ENCODE data around the gene DHRSX. TPM values are rescaled to one million over a fixed set of nuclear protein-coding genes. Genes with fewer than 3 reads are reported as not detected.

Gene DHRSX
- total RNA-seq, 3 donors from 2014 or later: 24.3 to 39.0 (median 29.2) TPM

- no peak overlapping the region for H3K4me3 ChIP-seq
- intact Hi-C loops (cut with DNase I; ENCODE audit: low total_unique reads): no loop called here
- TF ChIP-seq POLR2AphosphoS5 (IDR thresholded peaks at IDR 0.05) (no peak), POLR2A (IDR thresholded peaks at IDR 0.05) (no peak)
- H3K9me3 ChIP-seq: peaks cover 7 to 8% of the 10 kb centered on the region in 2 donors
- no peak for DNase-seq (ENCODE audit: low spot score in 2 of 2)
- H3K4me1 ChIP-seq: no peaks in the 10 kb centered on the region
- no peaks in the 10 kb centered on the region for H3K36me3 ChIP-seq
- H3K27ac ChIP-seq: no peak overlapping the region
- no peaks in the 10 kb centered on the region for H3K27me3 ChIP-seq
These were observed 270.3 kb downstream of the DHRSX start for GRCh38 chrX:2230457-2230856.

GRCh38 chrX:2228536-2228935 is 272.2 kb downstream of the DHRSX start:
- TF ChIP-seq POLR2A (IDR thresholded peaks at IDR 0.05): no peak
- TF ChIP-seq CTCF (IDR thresholded peaks at IDR 0.05): no peak
- TF ChIP-seq POLR2AphosphoS5 (IDR thresholded peaks at IDR 0.05): no peak
- no peak overlapping the region for H3K27ac ChIP-seq
- no peaks in the 10 kb centered on the region for H3K4me1 ChIP-seq

DNA sequence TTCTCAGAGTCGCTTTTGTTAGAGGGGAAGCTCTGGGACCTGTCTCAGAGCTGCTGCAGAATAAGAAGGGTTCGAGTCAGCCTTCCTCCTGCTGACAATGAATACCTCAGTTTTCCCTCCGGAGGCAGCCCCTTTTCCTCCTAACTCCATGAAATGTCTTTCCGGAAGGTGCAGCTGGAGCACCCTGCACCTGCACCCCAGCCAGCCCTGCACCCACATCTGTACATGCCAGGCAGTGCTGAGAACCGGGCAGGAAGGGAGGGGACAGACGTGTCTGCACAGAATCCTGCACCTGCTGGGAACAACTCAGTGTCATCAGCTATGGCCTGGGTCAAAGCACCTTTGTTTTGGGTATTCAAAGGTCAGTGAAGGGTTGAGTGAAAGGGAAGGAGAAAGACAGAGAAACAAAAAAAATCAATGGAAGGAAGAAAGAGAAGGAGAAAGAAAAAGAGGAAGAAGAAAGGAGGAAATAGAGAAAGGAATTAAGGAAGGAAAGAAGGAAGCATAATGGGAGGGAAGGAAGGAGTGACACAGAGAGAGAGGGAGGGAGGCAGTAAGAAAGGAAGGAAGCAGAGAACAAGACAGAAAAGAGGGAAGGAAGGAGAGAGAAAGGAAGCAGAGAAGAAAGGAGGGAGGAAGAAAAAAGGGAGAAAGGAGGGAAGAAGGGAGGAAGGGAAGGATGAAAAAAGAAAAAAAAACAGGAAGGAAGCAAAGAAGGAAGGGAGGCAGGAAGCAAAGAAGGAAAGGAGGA is 273.7 kb downstream of the DHRSX start:
- Histone ChIP-seq H3K36me3 (no peaks in the 10 kb centered on the region), H3K9me3 (peaks cover 16 to 22% of the 10 kb centered on the region in 2 donors), H3K4me1 (no peaks in the 10 kb centered on the region), H3K27me3 (no peaks in the 10 kb centered on the region), H3K27ac (no peak overlapping the region), H3K4me3 (no peak overlapping the region)
- TF ChIP-seq POLR2A (IDR thresholded peaks at IDR 0.05): no peak
- TF ChIP-seq POLR2AphosphoS5 (IDR thresholded peaks at IDR 0.05): no peak
- TF ChIP-seq CTCF (IDR thresholded peaks at IDR 0.05): no peak
- DNase-seq (ENCODE audit: low spot score in 2 of 2): no peak
- intact Hi-C loops (cut with DNase I; ENCODE audit: low total_unique reads): no loop called here

More at GRCh38 chrX:2228536-2228935, 272.2 kb downstream of the DHRSX start:
- Histone ChIP-seq H3K36me3 (no peaks in the 10 kb centered on the region), H3K4me3 (no peak overlapping the region), H3K27me3 (no peaks in the 10 kb centered on the region), H3K9me3 (peaks cover 8 to 10% of the 10 kb centered on the region in 2 donors)
- no peak for DNase-seq (ENCODE audit: low spot score in 2 of 2)
- intact Hi-C loops (cut with DNase I; ENCODE audit: low total_unique reads): no loop called here

GRCh38 chrX:2226182-2226581 is 274.6 kb downstream of the DHRSX start:
- DNase-seq (ENCODE audit: low spot score in 2 of 2): no peak
- intact Hi-C loops (cut with DNase I; ENCODE audit: low total_unique reads): no loop called here
- Histone ChIP-seq H3K36me3 (no peaks in the 10 kb centered on the region), H3K27me3 (no peaks in the 10 kb centered on the region), H3K4me1 (no peaks in the 10 kb centered on the region), H3K27ac (no peak overlapping the region), H3K4me3 (no peak overlapping the region), H3K9me3 (peaks cover 16 to 22% of the 10 kb centered on the region in 2 donors)
- no peak for TF ChIP-seq POLR2A (IDR thresholded peaks at IDR 0.05)
- TF ChIP-seq CTCF (IDR thresholded peaks at IDR 0.05): no peak
- TF ChIP-seq POLR2AphosphoS5 (IDR thresholded peaks at IDR 0.05): no peak

- Histone ChIP-seq H3K27me3 (no peaks in the 10 kb centered on the region), H3K4me1 (no peaks in the 10 kb centered on the region), H3K36me3 (no peaks in the 10 kb centered on the region), H3K27ac (no peak overlapping the region), H3K4me3 (no peak overlapping the region), H3K9me3 (peaks cover 19 to 26% of the 10 kb centered on the region in 2 donors)
- intact Hi-C loops (cut with DNase I; ENCODE audit: low total_unique reads): no loop called here
- TF ChIP-seq CTCF (IDR thresholded peaks at IDR 0.05): no peak
- no peak for TF ChIP-seq POLR2A (IDR thresholded peaks at IDR 0.05)
- TF ChIP-seq POLR2AphosphoS5 (IDR thresholded peaks at IDR 0.05): no peak
- DNase-seq (ENCODE audit: low spot score in 2 of 2): no peak
These were observed 276.1 kb downstream of the DHRSX start for GRCh38 chrX:2224597-2225235.

Measured in breast epithelium (tissue), 4 donors.